ENCODE results near the gene YEATS2. TPM values are rescaled to one million over a fixed set of nuclear protein-coding genes. Genes with fewer than 3 reads are reported as not detected.
A peak's percentile ranks its signal among the peaks of the same experiment; 100 is the strongest.

The YEATS2 gene
- total RNA-seq, 1 donor from 2014 or later = 61.9 TPM

DNA sequence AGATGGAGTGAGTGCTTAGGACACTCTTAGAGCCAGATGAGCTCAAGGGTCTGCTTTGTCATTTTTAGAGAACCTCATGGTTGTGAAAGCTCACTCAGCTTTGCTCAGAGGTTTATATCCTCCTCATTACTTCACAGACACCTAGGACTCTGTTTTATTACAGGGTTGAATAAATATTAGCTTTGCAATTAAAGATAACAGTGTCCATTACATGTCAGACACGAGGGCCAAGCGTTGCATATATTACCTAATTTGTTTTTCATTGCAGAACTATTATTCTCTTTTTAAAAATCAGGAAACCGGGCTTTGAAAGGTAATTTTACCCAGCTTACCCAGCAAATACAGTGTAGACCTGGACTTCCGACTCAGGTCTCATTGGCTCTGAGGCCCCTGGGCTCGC is 111.7 kb downstream of the YEATS2 start:
- TF ChIP-seq, protein P1, sequence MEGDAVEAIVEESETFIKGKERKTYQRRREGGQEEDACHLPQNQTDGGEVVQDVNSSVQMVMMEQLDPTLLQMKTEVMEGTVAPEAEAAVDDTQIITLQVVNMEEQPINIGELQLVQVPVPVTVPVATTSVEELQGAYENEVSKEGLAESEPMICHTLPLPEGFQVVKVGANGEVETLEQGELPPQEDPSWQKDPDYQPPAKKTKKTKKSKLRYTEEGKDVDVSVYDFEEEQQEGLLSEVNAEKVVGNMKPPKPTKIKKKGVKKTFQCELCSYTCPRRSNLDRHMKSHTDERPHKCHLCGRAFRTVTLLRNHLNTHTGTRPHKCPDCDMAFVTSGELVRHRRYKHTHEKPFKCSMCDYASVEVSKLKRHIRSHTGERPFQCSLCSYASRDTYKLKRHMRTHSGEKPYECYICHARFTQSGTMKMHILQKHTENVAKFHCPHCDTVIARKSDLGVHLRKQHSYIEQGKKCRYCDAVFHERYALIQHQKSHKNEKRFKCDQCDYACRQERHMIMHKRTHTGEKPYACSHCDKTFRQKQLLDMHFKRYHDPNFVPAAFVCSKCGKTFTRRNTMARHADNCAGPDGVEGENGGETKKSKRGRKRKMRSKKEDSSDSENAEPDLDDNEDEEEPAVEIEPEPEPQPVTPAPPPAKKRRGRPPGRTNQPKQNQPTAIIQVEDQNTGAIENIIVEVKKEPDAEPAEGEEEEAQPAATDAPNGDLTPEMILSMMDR (conservative IDR thresholded peaks at IDR 0.05) = no peak
- H3K9me3 Mint-ChIP-seq = no peaks in the 10 kb centered on the region
- H3K36me3 Mint-ChIP-seq (ENCODE audit: low read depth) = peaks cover 30% of the 10 kb centered on the region
- no peak overlapping the region for H3K4me3 Mint-ChIP-seq
- DNase-seq (ENCODE audit: low read depth, low spot score) = no peak
- peaks cover 7% of the 10 kb centered on the region for H3K4me1 Mint-ChIP-seq
- H3K27me3 Mint-ChIP-seq (ENCODE audit: low read depth) = no peaks in the 10 kb centered on the region
- no peak overlapping the region for H3K27ac Mint-ChIP-seq (ENCODE audit: unreplicated experiment)

DNA sequence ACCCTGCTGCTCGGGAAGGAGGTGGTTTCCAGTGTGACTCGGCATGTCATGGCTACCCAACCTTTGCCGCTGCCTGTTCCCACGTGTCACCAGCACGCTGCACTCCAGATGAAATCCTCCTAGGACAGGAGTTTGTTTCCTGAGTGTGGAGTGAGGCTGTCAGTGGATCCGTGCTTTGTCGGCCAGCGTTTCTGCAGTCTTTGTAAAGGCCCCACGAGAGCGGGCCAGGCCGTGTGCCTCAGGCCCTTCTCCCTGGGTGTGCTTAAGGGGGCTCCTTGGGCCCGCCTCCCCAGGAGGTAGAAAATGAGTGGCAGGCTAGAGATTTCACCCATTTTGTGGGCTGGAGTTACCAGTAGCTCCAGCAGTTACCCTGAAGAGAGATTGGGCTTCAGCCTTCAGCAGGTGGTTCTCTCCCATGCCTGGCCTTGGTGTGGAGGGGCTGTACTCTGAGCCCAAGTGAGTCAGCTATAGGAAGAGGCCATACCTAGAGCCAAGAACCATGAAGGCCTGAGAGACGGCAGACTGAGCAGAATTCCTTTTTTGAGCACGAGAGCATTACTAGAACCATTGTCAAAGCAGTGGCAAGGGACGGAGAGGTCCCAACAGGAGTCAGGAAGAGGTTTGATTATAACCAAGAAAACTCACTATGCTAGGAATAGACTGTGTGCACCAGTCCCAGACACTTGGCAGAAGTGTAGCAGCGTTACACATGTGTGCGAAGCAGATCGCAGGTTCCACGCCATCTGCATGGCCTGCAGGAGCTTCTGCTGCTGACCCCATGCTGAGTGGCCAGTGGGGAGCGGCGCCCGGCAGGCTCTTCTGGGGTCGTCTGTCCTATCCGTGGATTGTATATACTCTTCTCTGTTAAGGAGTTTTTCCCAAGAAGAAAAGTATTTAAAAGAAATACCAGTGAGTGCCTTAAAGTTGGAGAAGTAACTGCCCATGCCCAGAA is 113.3 kb downstream of the YEATS2 start:
- TF ChIP-seq, protein P1 (conservative IDR thresholded peaks at IDR 0.05) = no peak
- DNase-seq (ENCODE audit: low read depth, low spot score) = no peak
- no peaks in the 10 kb centered on the region for H3K9me3 Mint-ChIP-seq
- H3K27me3 Mint-ChIP-seq (ENCODE audit: low read depth) = no peaks in the 10 kb centered on the region
- no peak overlapping the region for H3K27ac Mint-ChIP-seq (ENCODE audit: unreplicated experiment)
- peaks cover 7% of the 10 kb centered on the region for H3K4me1 Mint-ChIP-seq
- H3K36me3 Mint-ChIP-seq (ENCODE audit: low read depth) = peaks cover 30% of the 10 kb centered on the region
- H3K4me3 Mint-ChIP-seq = peak overlapping the region; percentile 11

DNA sequence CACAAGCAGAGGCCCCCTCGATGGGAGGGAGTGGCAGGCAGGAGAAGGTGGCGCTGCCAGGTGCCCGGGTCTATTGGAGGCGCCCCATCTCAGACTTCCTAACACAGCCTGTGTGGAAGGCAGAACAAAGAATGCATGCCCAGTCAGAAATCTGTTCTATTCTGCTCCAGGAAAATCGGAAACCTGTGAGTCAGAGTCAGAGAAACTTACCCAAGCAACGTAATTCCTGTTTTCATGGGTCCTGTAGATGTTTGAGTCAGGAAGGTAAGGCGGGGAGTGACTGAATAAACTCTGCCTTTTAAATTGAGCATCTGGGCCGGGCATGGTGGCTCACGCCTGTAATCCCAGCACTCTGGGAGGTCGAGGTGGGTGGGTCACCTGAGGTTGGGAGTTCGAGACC is 114.0 kb downstream of the YEATS2 start:
- TF ChIP-seq, protein P1 (conservative IDR thresholded peaks at IDR 0.05) = no peak
- no peak for DNase-seq (ENCODE audit: low read depth, low spot score)
- Mint-ChIP-seq H3K4me1 (peaks cover 7% of the 10 kb centered on the region), H3K4me3 (no peak overlapping the region), H3K36me3 (ENCODE audit: low read depth) (peaks cover 34% of the 10 kb centered on the region), H3K27me3 (ENCODE audit: low read depth) (no peaks in the 10 kb centered on the region), H3K9me3 (no peaks in the 10 kb centered on the region), H3K27ac (ENCODE audit: unreplicated experiment) (no peak overlapping the region)

DNA sequence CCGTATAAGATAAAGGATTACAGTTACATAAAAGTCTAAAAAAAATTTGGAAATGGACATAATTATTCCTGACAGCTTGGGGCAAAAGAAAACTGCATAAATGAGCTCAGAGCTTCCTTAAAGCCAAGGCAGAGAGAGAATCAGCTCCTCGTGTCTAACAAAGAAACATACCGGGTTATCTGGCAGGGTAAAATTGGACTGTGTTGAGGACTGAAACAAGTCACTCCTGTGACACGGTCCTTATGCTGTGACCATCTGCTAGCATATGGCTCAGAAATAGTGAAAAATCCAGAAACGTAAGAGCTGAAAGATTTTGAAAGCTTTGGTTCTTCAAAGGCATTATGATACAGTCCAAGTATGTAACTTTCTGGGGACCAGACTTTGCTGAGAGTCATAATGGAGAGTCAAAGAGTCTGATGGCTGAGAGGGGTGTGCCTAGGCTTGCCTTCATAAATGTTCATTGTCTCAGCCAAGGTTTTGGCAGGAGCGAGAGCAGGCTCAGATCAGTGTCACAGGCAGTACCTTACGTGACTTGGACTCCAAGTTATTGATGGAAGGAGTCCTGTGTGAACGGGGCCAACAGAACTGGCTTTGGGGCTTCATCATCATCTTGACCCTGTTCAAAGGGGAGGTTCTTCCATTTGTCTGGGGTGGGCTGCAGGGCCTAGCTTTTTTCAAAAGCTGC is 115.3 kb downstream of the YEATS2 start:
- no peak for DNase-seq (ENCODE audit: low read depth, low spot score)
- TF ChIP-seq, protein P1 (conservative IDR thresholded peaks at IDR 0.05) = no peak
- peaks cover 33% of the 10 kb centered on the region for H3K36me3 Mint-ChIP-seq (ENCODE audit: low read depth)
- H3K27me3 Mint-ChIP-seq (ENCODE audit: low read depth) = no peaks in the 10 kb centered on the region
- H3K9me3 Mint-ChIP-seq = no peaks in the 10 kb centered on the region
- peaks cover 7% of the 10 kb centered on the region for H3K4me1 Mint-ChIP-seq
- H3K4me3 Mint-ChIP-seq = no peak overlapping the region
- H3K27ac Mint-ChIP-seq (ENCODE audit: unreplicated experiment) = peak overlapping the region; percentile 94

DNA sequence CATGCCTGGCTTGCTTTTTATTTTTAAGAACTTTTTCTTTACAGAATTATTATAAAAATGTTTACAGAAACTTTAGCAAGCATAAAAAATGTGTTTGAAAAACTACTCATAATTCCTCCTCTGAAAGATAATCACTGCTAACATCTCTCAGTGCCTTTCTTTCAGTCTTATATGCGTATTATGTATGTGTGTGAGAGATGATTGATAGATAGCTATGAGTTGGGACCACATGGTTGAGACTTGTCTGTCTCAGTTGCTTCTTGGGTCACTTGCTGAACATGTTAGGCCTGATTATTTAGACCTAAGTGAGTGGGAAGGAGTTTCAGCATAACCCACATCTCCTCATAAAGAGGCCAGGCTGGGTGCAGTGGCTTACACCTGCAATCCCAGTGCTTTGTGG is 116.6 kb downstream of the YEATS2 start:
- Mint-ChIP-seq H3K27me3 (ENCODE audit: low read depth) (no peaks in the 10 kb centered on the region), H3K4me1 (peaks cover 7% of the 10 kb centered on the region), H3K9me3 (no peaks in the 10 kb centered on the region), H3K27ac (ENCODE audit: unreplicated experiment) (no peak overlapping the region), H3K4me3 (peak overlapping the region; percentile 34), H3K36me3 (ENCODE audit: low read depth) (peaks cover 30% of the 10 kb centered on the region)
- no peak for DNase-seq (ENCODE audit: low read depth, low spot score)
- TF ChIP-seq, protein P1 (conservative IDR thresholded peaks at IDR 0.05) = no peak
